PC-3 (cell line): ENCODE results near the gene CBARP. TPM values are rescaled to one million over a fixed set of nuclear protein-coding genes. Genes with fewer than 3 reads are reported as not detected.

Source experiments
- ATAC-seq: fragments of 200-7000 bp; cut with Tn5 transposase; 2 replicates; pipeline ENCODE4 v1.9.1; 2020; ENCODE audit warnings: mild to moderate bottlenecking, moderate library complexity
- BruUV-seq: library from RNA; stranded (reverse); fragments of 400-500 nt; replicated peaks from 2 replicates; lab custom pipeline; 2021; lab: Mats Ljungman, UMichigan
- CTCF ChIA-PET: fragments of 300-600 bp; sonication (Branson Sonifier 250); formaldehyde crosslinking; loops from one replicate; lab custom pipeline; 2022; ENCODE audit warnings: antibody characterized with exemption; lab: Charles Lee
- POLR2A ChIA-PET: fragments of 300-600 bp; sonication (Branson Sonifier 250); formaldehyde crosslinking; loops from one replicate; lab custom pipeline; 2022; ENCODE audit warnings: antibody characterized with exemption; ENCODE audit not compliant: unreplicated experiment; lab: Charles Lee
- DNase-seq: peaks from one replicate; pipeline ENCODE4 v3.0.0-alpha.2; 2015
- H2AFZ ChIP-seq: fragments of 300-600 bp; sonication (generic); 2 replicates; pipeline ENCODE4 v1.6.0; 2016; ENCODE audit warnings: antibody characterized with exemption, low read length
- H3F3A ChIP-seq: fragments of 300-600 bp; sonication (generic); one replicate; pipeline ENCODE4 v1.6.0; 2017; ENCODE audit warnings: antibody characterized with exemption, low read length, control low read depth, mild to moderate bottlenecking; ENCODE audit not compliant: unreplicated experiment
- H3K27ac ChIP-seq: fragments of 300-600 bp; sonication (generic); 2 replicates; pipeline ENCODE4 v1.5.1; 2016; ENCODE audit warnings: mild to moderate bottlenecking, low read length
- H3K27me3 ChIP-seq: fragments of 300-600 bp; sonication (generic); 2 replicates; pipeline ENCODE4 v1.6.1; 2016; ENCODE audit warnings: low read length, mixed read lengths
- H3K36me3 ChIP-seq: fragments of 300-600 bp; sonication (generic); 2 replicates; pipeline ENCODE4 v1.6.1; 2016; ENCODE audit warnings: low read depth, mixed run types, low read length, mixed read lengths
- H3K4me1 ChIP-seq: fragments of 300-600 bp; sonication (generic); 2 replicates; pipeline ENCODE4 v1.5.1; 2016; ENCODE audit warnings: low read length; ENCODE audit not compliant: insufficient read depth
- H3K4me2 ChIP-seq: fragments of 300-600 bp; sonication (generic); 2 replicates; pipeline ENCODE4 v1.6.0; 2016; ENCODE audit warnings: low read length
- H3K4me3 ChIP-seq: fragments of 300-600 bp; sonication (generic); 2 replicates; pipeline ENCODE4 v1.5.1; 2016; ENCODE audit warnings: mild to moderate bottlenecking, low read length, mixed read lengths
- H3K79me2 ChIP-seq: fragments of 300-600 bp; sonication (generic); 2 replicates; pipeline ENCODE4 v1.6.1; 2017; ENCODE audit warnings: low read length, mixed read lengths
- H3K9ac ChIP-seq: fragments of 300-600 bp; sonication (generic); 2 replicates; pipeline ENCODE4 v1.6.0; 2016; ENCODE audit warnings: mild to moderate bottlenecking, low read length
- H3K9me2 ChIP-seq: fragments of 300-600 bp; sonication (generic); replicated peaks from 2 replicates; pipeline ENCODE4 v1.6.1; 2016; ENCODE audit warnings: mixed run types, low read length, mixed read lengths
- H3K9me3 ChIP-seq: fragments of 300-600 bp; sonication (generic); 2 replicates; pipeline ENCODE4 v1.6.1; 2016; ENCODE audit warnings: low read length, mixed read lengths
- H4K20me1 ChIP-seq: fragments of 300-600 bp; sonication (generic); 2 replicates; pipeline ENCODE4 v1.6.1; 2016; ENCODE audit warnings: low read length, mixed read lengths
- CTCF ChIP-seq: fragments of 300-600 bp; sonication (generic); conservative IDR thresholded peaks from 2 replicates; pipeline ENCODE4 v1.5.1; 2017; ENCODE audit warnings: antibody characterized with exemption, low read depth, mild to moderate bottlenecking, low read length
- EZH2 ChIP-seq: fragments of 300-600 bp; sonication (generic); IDR thresholded peaks from one replicate; pipeline ENCODE4 v1.6.1; 2017; ENCODE audit warnings: antibody characterized with exemption, mild to moderate bottlenecking, low read length; ENCODE audit not compliant: unreplicated experiment
- EZH2phosphoT487 ChIP-seq: fragments of 300-600 bp; sonication (generic); IDR thresholded peaks from 2 replicates; pipeline ENCODE4 v1.6.1; 2018; ENCODE audit warnings: mild to moderate bottlenecking, antibody characterized with exemption, low read length, borderline replicate concordance
- intact Hi-C: fragments of 100-400 bp; cut with micrococcal nuclease; formaldehyde crosslinking; loops from 2 replicates; pipeline ENCODE4 v1.9.0; 2023
- total RNA-seq: library from RNA; depleted of rRNA; stranded (reverse); fragments of >200 nt; gene quantifications from 2 replicates; pipeline ENCODE4 v1.2.3, GENCODE V29; 2014

The CBARP gene
- total RNA-seq, 1 experiment from 2014 or later: 3.3 TPM

- TF ChIP-seq EZH2phosphoT487: no peak
- no peak for TF ChIP-seq CTCF
- TF ChIP-seq EZH2: no peak
- CTCF ChIA-PET: no interaction called here
- no peaks in the 10 kb centered on the region for H3K9me3 ChIP-seq
- no peak overlapping the region for H3K4me3 ChIP-seq
- H3K4me2 ChIP-seq: no peak overlapping the region
- H3K36me3 ChIP-seq: no peaks in the 10 kb centered on the region
- intact Hi-C loops: no loop called here
- POLR2A ChIA-PET: no interaction called here
- H2AFZ ChIP-seq: no peak overlapping the region
- H4K20me1 ChIP-seq: no peaks in the 10 kb centered on the region
- H3K27ac ChIP-seq: no peak overlapping the region
- peaks cover 11% of the 10 kb centered on the region for H3K4me1 ChIP-seq
- DNase-seq (no peak), ATAC-seq (no peak)
- no peaks in the 10 kb centered on the region for H3K9me2 ChIP-seq
- H3K27me3 ChIP-seq: no peaks in the 10 kb centered on the region
- no peak overlapping the region for H3K9ac ChIP-seq
- no peaks in the 10 kb centered on the region for H3F3A ChIP-seq
- no TSS peak for BruUV-seq
- H3K79me2 ChIP-seq: no peaks in the 10 kb centered on the region
Measured at GRCh38 chr19:1229924-1230782, 7.7 kb downstream of the CBARP start.

GRCh38 chr19:1229056-1229923 is 8.5 kb downstream of the CBARP start:
- H3K27me3 ChIP-seq: no peaks in the 10 kb centered on the region
- no peak overlapping the region for H3K4me3 ChIP-seq
- H3K79me2 ChIP-seq: no peaks in the 10 kb centered on the region
- no peak overlapping the region for H3K9ac ChIP-seq
- no peaks in the 10 kb centered on the region for H3K36me3 ChIP-seq
- intact Hi-C loops: no loop called here
- H3K4me2 ChIP-seq: no peak overlapping the region
- no peaks in the 10 kb centered on the region for H3F3A ChIP-seq
- POLR2A ChIA-PET: no interaction called here
- H3K27ac ChIP-seq: no peak overlapping the region
- no peak overlapping the region for H2AFZ ChIP-seq
- no peaks in the 10 kb centered on the region for H3K9me2 ChIP-seq
- no peaks in the 10 kb centered on the region for H3K9me3 ChIP-seq
- DNase-seq: no peak
- no peaks in the 10 kb centered on the region for H4K20me1 ChIP-seq
- no peak for ATAC-seq
- H3K4me1 ChIP-seq: peaks cover 11% of the 10 kb centered on the region
- CTCF ChIA-PET: no interaction called here
- no TSS peak for BruUV-seq
- TF ChIP-seq EZH2: no peak

- H3K27me3 ChIP-seq: no peaks in the 10 kb centered on the region
- H4K20me1 ChIP-seq: no peaks in the 10 kb centered on the region
- no peaks in the 10 kb centered on the region for H3K9me2 ChIP-seq
- TF ChIP-seq EZH2 (no peak), CTCF (no peak), EZH2phosphoT487 (no peak)
- H2AFZ ChIP-seq: no peak overlapping the region
- CTCF ChIA-PET: no interaction called here
- ATAC-seq (no peak), DNase-seq (no peak)
- peaks cover 11% of the 10 kb centered on the region for H3K4me1 ChIP-seq
- H3K9me3 ChIP-seq: no peaks in the 10 kb centered on the region
- H3F3A ChIP-seq: no peaks in the 10 kb centered on the region
- intact Hi-C loops: no loop called here
- H3K9ac ChIP-seq: no peak overlapping the region
- no TSS peak for BruUV-seq
- H3K79me2 ChIP-seq: no peaks in the 10 kb centered on the region
- H3K4me3 ChIP-seq: no peak overlapping the region
- no peak overlapping the region for H3K4me2 ChIP-seq
- no peaks in the 10 kb centered on the region for H3K36me3 ChIP-seq
- no peak overlapping the region for H3K27ac ChIP-seq
- POLR2A ChIA-PET: interaction anchor here (0.6 kb wide), 2 partner anchors 48 to 552 kb away, joined by 17 to 19 read pairs; no protein-coding TSS in a partner anchor
Measured at GRCh38 chr19:1228161-1228957, 9.4 kb downstream of the CBARP start.
